Kidney tubule cell (primary cell): Measurements from ENCODE around the gene ZNF462.
A peak's percentile ranks its signal among the peaks of the same experiment; 100 is the strongest.

Experiments used
- DNase-seq: peaks from one replicate; pipeline ENCODE4 v3.0.0-alpha.2; 2018; ENCODE audit warnings: low spot score

The ZNF462 gene

GRCh38 chr9:107007402-107007801 is 144.4 kb downstream of the ZNF462 start:
- no peak for DNase-seq

DNA sequence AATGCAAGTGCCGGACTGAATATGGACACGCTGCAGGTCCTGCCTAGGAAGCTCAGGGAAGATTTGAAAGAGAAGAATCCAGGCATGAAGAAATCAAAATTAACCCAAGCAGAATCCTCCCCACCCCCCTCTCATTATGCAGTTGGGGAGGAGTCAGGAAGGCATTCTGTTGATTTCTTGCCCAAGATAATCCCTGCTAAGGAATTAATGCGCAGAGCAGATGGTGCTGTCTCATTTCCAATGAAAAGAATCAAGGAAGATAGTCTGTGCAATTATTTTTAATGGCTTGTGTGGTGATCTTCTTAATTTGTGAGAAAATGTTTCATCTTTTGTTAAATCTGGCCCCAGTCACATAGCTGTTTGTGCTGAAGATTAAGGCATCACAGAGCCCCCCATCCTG is 145.0 kb downstream of the ZNF462 start:
- DNase-seq = no peak

DNA sequence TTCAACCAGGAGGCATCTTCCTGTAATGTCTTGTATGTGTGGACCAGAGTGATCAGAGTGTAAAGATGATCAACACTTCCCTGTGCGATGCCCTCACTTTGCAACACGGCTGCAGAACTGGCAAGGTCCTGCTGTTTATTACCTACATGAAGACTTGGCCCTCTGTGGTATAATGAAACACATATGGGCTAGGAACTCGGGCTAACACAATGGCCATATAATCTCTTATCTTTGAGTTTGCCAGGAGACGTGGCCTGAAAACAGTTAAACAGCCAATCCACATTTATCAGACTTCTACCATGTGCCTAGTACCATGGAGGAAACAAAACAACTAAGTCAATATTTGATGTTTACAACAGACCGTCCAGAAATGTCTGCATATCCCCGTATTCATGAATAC is 145.5 kb downstream of the ZNF462 start:
- no peak for DNase-seq

DNA sequence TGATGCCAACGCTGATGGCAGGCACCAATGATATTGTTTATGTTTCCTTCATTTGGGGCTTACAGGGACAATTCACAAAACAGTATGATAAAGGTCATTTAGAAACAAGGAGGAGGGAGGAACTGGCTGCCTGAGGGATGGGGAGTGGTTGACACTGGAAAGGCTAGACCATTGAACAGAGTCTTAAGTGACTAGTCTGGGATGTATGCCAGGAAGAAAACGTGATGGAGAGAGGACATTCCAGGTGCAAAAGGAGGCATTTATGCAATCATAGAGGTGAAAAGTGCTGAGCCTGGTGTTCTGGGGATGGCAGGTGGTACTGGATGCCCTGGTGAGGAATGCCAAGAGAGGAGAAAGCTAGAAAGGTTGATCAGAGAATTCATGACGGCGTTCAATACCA is 153.4 kb downstream of the ZNF462 start:
- peak; percentile 51 for DNase-seq

DNA sequence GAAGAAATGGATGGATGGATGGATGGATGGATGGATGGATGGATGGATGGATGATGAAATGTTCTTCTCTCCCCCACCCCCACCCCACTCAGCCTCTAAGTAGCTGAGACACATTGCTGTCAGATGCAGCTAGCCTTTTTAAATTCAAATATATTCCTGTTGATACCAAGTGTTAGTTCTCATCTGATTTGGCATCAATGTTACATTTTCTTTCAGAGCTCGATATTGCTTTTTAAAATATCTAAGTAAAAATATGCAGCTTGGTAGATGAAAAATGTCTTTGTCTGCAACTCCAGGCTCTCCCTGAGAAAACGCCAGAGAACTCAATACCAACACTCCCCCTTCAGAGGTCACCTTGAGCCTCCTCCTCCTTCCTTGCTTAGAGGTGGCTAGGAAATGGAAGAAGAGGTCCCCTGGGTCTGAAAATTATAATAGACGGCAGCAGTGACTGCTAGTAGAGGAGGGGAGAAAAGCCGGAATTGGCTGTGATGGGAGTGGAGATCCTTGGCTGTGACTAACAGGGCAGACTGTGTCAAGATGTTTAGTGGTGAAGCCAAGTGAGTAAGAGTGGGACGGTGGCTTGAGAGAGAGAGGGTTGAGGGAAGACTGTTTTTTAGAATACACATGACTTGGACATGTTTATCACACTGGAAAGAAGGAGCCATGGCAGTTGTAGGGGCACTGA is 156.0 kb downstream of the ZNF462 start:
- DNase-seq = peak; percentile 75

- peak; percentile 96 for DNase-seq
Measured at GRCh38 chr9:107020040-107020530, 157.1 kb downstream of the ZNF462 start.

DNA sequence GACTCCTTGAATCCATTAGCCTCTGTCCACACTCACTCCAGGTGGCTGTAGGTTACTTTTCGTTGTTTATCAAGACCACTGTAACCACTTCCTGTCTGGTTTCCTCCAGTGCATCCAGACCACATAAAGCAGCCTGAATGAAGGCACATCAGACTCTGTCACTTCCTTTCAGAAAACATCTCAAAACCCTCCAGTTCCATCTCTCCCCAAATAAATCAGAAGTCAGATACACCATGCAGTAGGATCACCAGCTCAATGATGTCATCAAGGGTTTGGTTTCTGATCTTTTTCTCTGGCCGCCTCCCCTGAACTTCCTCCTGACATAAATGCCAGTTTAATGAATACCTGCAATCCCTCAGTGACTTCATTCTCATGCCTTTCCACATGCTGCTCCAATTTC is 161.2 kb downstream of the ZNF462 start:
- peak; percentile 89 for DNase-seq

- no peak for DNase-seq
Measured at GRCh38 chr9:107025260-107026035, 162.5 kb downstream of the ZNF462 start.

DNA sequence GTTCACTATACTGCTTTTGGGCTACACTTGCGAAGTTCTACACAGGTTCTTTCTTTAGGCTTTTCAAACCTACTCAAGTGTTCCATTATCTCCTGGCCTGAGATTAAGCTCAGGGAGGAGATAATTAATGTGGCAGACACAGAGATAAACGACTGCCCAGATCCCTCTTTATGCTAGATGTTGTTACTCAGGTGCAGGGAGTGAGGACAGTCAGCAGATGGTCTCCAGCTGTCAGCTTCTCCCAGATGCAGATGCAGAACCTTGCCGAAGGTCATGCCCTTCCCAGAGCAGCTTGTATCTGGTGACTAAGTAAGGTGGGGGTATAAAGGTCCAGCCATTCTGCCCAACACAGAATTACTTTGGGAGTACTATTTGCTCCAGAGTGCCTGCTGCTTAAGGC is 166.2 kb downstream of the ZNF462 start:
- DNase-seq = no peak

DNA sequence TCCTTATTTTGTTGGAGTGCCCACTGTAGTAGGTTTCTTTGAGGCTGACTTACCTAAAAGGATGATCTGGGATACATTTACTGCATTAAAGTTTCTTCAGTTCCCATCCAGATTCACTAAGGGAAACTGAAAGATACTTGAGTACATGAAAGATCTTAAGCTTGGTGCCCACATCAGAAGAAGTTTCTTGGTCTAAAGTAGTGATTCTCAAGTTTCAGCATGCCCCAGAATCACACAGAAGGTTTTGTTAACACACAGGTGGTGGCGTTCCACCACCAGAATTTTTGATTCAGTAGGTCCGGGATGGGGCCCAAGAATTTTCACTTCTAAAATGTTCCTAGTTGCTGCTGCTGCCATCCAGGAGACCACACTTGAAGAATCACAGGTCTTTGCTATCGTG is 171.0 kb downstream of the ZNF462 start:
- DNase-seq = no peak

DNA sequence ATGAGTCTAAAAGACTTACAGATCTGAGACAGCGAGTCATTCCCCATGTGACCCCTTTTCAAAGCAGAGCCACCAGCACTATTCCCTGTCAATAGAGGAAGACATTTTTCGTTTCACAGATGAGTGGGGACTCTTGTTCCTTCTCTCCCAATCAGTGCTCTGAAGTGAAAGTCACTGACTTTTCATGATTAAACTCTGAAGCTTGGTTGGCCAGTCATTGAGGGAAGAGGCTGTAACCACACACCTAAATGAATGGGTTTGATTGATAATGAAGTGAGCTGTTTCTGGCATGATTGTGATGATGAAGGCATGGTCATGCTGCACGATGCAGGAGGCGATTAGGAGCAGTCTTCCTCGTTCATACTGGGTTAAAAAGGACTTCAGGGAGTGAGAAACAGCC is 171.9 kb downstream of the ZNF462 start:
- DNase-seq = no peak

- DNase-seq = no peak
Measured at GRCh38 chr9:107036367-107036766, 173.4 kb downstream of the ZNF462 start.

- DNase-seq = peak; percentile 93
Measured at GRCh38 chr9:107039542-107039941, 176.6 kb downstream of the ZNF462 start.

- DNase-seq = no peak
Measured at GRCh38 chr9:107042606-107043005, 179.6 kb downstream of the ZNF462 start.

GRCh38 chr9:107043886-107044285 is 180.9 kb downstream of the ZNF462 start:
- no peak for DNase-seq

DNA sequence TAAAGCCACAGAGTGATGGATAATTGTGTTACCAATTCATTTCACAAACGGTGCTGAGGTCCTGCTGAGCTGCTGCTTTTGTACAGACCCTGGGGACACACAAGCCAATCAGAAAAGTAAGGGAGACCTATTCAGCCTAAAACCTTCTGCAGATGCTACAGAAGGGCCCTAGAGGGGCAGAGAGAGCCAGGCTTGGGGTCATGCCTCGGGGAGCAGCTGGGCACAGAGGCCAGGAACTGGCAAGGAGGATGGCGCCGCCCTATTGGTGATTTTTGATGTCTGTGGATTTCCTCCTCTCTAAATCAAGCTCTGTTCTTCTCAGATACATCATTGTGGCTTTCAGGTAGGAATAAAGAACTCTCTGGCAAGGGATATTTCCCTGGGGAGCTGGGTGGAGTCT is 181.9 kb downstream of the ZNF462 start:
- DNase-seq = no peak

GRCh38 chr9:107046692-107047091 is 183.7 kb downstream of the ZNF462 start:
- DNase-seq = no peak

DNA sequence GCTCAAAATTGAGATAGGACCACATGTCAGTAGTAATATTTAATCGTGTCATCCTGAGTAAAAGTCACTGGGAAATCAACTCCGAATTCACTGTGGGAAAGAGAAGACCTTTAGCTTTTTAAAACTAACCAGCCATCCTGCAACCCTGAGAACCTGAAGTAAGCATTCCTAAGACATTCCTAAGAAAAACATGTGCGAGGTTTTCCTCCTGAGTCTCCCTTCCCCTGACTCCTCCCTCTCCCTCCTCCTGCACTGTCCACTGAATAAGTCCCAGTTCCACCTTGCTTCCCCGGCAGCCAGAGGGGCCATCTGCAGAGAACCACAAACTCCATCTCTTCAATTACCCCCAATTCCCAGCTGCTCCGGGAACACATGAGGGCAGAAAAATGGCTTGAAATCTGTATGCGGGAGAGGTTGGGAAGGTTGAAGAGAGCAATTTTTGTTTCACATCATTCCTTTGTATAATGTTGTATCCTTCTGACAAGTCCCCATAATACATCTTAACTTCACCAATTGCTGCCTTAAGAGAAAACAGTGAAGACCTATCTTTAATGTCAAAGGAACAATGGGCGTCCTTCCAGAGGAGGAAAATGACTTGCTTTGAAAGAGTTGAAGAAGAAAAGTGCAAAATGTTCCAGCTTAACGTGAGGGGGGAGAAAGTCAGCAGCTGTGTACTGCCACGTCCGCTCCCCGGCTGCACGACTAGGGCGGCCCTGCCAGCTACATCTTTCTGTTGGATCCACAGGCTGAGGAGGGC is 186.3 kb downstream of the ZNF462 start:
- peak; percentile 37 for DNase-seq

- DNase-seq = no peak
Measured at GRCh38 chr9:107049803-107050184, 186.8 kb downstream of the ZNF462 start.

DNA sequence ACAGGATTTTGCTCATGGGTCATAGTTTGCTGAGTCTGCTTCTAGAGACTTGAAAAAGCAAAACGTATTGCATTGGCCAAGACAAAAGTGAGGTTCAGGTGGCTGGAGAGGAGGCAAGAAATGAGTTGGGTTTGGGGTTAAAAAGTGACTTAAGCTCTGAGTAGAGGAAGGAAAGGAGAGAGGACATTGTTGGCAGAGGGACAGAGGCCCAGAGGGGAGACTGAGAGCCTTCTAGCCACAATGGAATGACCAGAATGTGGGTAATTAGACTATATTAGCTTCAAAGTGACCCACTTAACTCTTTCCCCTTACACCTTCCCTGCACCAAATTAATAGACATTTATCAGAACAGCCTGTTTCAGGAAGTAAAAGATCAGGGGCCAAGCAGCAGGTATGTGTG is 188.4 kb downstream of the ZNF462 start:
- no peak for DNase-seq

- DNase-seq = peak; percentile 53
Measured at GRCh38 chr9:107054146-107054545, 191.2 kb downstream of the ZNF462 start.

GRCh38 chr9:107059220-107059619 is 196.3 kb downstream of the ZNF462 start:
- no peak for DNase-seq

DNA sequence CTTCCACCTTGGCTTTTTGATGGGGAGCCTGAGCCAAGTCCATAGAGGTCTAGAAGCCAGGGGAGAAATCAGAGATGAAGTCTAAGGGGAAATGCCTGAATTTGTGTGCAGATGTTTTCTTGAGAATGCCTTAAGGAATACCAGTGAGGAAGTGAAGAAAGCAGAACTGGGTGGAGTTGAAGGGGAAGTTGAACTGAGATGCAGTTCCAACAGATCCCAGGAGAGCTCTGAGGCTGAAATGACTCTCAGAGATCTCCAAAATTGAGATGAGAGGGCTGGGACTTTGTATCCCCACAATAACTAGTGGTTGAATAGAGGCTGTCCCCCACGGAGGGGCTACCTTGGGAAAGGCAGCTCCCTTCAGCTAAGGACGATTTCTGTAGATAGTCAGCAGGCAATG is 197.1 kb downstream of the ZNF462 start:
- DNase-seq = no peak
